Adipocyte (in vitro differentiated cells): Measurements from ENCODE around the gene GAB2.

ENCODE experiments used
- DNase-seq: peaks from one replicate; pipeline ENCODE4 v3.0.0-alpha.2; 2015; ENCODE audit warnings: low read depth
- H3K27me3 ChIP-seq: replicated peaks from 2 replicates; pipeline ENCODE4 v1.7.0; 2013; ENCODE audit warnings: mild to moderate bottlenecking, low read length, moderate library complexity; ENCODE audit not compliant: control insufficient read depth, insufficient read depth
- H3K36me3 ChIP-seq: 2 replicates; pipeline ENCODE4 v1.7.0; 2013; ENCODE audit warnings: low read length, mild to moderate bottlenecking, moderate library complexity; ENCODE audit not compliant: control insufficient read depth, insufficient read depth, severe bottlenecking
- H3K4me1 ChIP-seq: 2 replicates; pipeline ENCODE4 v1.7.0; 2013; ENCODE audit warnings: mild to moderate bottlenecking, low read length, moderate library complexity; ENCODE audit not compliant: control insufficient read depth, insufficient read depth
- H3K4me3 ChIP-seq: 2 replicates; pipeline ENCODE4 v1.7.0; 2013; ENCODE audit warnings: mild to moderate bottlenecking, low read length, moderate library complexity
- H3K9ac ChIP-seq: 2 replicates; pipeline ENCODE4 v1.7.0; 2013; ENCODE audit warnings: mild to moderate bottlenecking, low read length, moderate library complexity
- H3K9me3 ChIP-seq: 2 replicates; pipeline ENCODE4 v1.7.0; 2013; ENCODE audit warnings: mild to moderate bottlenecking, low read length, moderate library complexity; ENCODE audit not compliant: control insufficient read depth

Gene GAB2

DNA sequence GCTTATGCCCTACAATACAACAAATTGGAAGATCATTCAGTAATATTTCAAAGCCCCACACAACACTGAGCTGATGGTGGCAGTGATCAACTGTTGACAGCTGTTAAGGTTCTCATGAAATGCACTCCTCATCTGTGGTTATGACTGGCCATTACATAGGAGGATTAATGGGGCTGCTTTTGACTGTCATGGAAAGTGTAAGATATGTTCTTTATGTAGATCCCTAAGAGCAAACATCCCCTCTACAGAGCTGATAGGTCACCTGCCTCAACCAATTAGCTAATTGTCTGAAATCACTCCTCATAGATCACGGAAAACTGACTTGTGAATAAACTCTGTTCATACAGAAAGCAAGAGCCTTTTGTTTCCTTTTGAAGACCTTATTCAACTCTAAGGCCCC is 78.1 kb downstream of the GAB2 start:
- Histone ChIP-seq H3K27me3 (no peaks in the 10 kb centered on the region), H3K9me3 (peaks cover 5% of the 10 kb centered on the region), H3K4me3 (no peak overlapping the region), H3K4me1 (peaks cover 4% of the 10 kb centered on the region), H3K36me3 (no peaks in the 10 kb centered on the region), H3K9ac (no peak overlapping the region)
- DNase-seq: no peak

DNA sequence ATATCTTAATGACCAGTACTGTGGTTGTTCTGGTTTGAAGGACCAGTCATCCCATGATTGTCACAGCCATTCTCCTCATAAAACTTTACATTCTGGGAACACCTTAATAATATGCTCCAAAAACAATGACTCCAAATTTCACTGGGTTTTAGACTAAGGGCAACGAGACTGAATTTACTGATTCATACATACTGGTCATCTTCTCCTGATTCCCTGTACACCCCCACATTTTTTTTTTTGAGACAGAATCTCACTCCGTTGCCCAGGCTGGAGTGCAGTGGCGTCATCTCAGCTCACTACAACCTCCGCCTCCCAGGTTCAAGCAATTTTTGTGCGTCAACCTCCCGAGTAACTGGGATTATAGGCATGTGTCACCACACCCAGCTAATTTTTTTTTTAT is 78.9 kb downstream of the GAB2 start:
- H3K27me3 ChIP-seq: no peaks in the 10 kb centered on the region
- peaks cover 5% of the 10 kb centered on the region for H3K9me3 ChIP-seq
- no peak overlapping the region for H3K4me3 ChIP-seq
- DNase-seq: no peak
- H3K36me3 ChIP-seq: no peaks in the 10 kb centered on the region
- peaks cover 4% of the 10 kb centered on the region for H3K4me1 ChIP-seq
- no peak overlapping the region for H3K9ac ChIP-seq

- DNase-seq: no peak
- no peaks in the 10 kb centered on the region for H3K36me3 ChIP-seq
- peaks cover 5% of the 10 kb centered on the region for H3K9me3 ChIP-seq
- no peak overlapping the region for H3K9ac ChIP-seq
- peaks cover 4% of the 10 kb centered on the region for H3K4me1 ChIP-seq
- H3K27me3 ChIP-seq: no peaks in the 10 kb centered on the region
- H3K4me3 ChIP-seq: no peak overlapping the region
Observed at GRCh38 chr11:78338138-78338537, 79.5 kb downstream of the GAB2 start.

DNA sequence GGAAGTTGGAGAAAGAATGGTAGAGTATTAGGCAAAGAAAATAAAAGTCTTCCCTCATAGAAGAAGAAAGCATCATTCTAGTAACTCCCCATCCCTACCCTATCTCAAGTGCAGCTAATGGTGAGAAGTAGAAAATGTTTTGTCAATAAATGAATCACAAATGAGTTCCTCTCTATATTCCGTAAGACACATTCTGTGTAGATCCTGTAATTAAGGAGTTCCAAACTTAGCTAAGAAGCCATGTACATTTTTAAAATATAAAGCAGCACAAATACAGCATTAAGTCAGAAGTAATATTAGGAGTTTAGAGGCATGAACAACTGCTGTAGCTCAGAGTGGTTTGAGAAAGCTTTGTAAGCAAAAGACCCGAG is 80.1 kb downstream of the GAB2 start:
- Histone ChIP-seq H3K9me3 (peaks cover 5% of the 10 kb centered on the region), H3K27me3 (no peaks in the 10 kb centered on the region), H3K4me1 (peaks cover 4% of the 10 kb centered on the region), H3K36me3 (no peaks in the 10 kb centered on the region), H3K9ac (no peak overlapping the region), H3K4me3 (no peak overlapping the region)
- DNase-seq: no peak

- DNase-seq: no peak
- H3K9ac ChIP-seq: no peak overlapping the region
- peaks cover 5% of the 10 kb centered on the region for H3K9me3 ChIP-seq
- peaks cover 8% of the 10 kb centered on the region for H3K4me1 ChIP-seq
- no peak overlapping the region for H3K4me3 ChIP-seq
- no peaks in the 10 kb centered on the region for H3K27me3 ChIP-seq
- H3K36me3 ChIP-seq: no peaks in the 10 kb centered on the region
Observed at GRCh38 chr11:78336877-78337553, 80.6 kb downstream of the GAB2 start.

- H3K27me3 ChIP-seq: no peaks in the 10 kb centered on the region
- no peaks in the 10 kb centered on the region for H3K36me3 ChIP-seq
- peaks cover 8% of the 10 kb centered on the region for H3K4me1 ChIP-seq
- H3K9ac ChIP-seq: no peak overlapping the region
- no peak overlapping the region for H3K4me3 ChIP-seq
- no peak for DNase-seq
- H3K9me3 ChIP-seq: peaks cover 5% of the 10 kb centered on the region
Observed at GRCh38 chr11:78334109-78334508, 83.5 kb downstream of the GAB2 start.

GRCh38 chr11:78332872-78333271 is 84.7 kb downstream of the GAB2 start:
- H3K9me3 ChIP-seq: peaks cover 5% of the 10 kb centered on the region
- no peak overlapping the region for H3K9ac ChIP-seq
- DNase-seq: no peak
- H3K36me3 ChIP-seq: no peaks in the 10 kb centered on the region
- no peaks in the 10 kb centered on the region for H3K27me3 ChIP-seq
- peaks cover 8% of the 10 kb centered on the region for H3K4me1 ChIP-seq
- no peak overlapping the region for H3K4me3 ChIP-seq

DNA sequence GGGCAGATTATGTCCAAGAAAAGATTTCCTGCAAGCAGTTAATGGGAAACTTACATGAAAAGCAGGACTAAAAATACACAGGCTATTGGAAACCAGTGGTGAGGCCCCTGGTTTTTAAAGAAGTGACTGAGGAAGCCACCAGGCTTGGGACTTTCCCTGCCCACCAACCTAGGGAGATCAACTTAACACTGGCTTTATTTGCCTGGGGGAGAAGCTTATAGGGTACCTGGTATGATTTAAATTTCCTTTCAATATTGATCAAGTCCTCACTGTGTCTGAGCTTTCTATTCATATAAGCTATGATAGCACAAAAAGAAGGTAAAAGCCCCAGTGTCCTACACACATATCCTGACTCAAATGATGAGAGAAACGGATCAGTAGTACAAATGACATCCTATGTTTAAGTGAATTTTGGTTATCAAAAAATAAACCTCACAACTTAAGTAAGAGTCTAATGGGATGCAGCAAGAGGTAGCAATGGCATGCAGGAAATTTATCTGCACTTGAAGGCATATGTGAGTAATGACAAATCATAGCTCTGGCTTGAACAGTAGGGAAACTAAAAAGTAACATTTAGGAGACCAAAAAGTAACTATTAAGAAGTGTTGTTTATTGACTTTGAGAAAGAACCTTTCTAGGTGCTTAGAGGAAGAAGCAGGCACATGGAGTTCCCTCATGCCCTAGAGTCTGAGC is 85.3 kb downstream of the GAB2 start:
- Histone ChIP-seq H3K36me3 (no peaks in the 10 kb centered on the region), H3K27me3 (no peaks in the 10 kb centered on the region), H3K9ac (no peak overlapping the region), H3K9me3 (peaks cover 5% of the 10 kb centered on the region), H3K4me1 (peaks cover 8% of the 10 kb centered on the region), H3K4me3 (no peak overlapping the region)
- no peak for DNase-seq

DNA sequence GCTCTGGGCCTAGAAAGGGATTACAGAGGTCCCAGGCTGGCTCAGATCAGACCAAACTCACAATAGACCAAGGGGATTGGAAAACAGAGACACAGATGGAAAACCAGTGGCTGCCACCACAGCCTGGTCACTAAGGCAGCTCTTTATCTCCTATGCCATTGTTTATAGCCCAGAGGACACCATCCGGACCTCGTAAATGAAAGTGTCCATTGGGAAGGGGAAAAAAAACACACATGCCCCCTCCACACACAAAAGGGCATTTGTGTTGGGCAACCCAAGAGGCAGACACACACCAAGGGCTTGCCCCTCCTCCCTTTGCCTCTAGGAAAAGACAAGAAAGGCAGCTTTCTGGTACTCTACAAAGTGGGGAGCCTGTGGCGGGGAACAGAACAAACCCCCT is 85.9 kb downstream of the GAB2 start:
- Histone ChIP-seq H3K9ac (no peak overlapping the region), H3K36me3 (no peaks in the 10 kb centered on the region), H3K4me1 (peaks cover 6% of the 10 kb centered on the region), H3K9me3 (peaks cover 5% of the 10 kb centered on the region), H3K4me3 (no peak overlapping the region), H3K27me3 (no peaks in the 10 kb centered on the region)
- no peak for DNase-seq

DNA sequence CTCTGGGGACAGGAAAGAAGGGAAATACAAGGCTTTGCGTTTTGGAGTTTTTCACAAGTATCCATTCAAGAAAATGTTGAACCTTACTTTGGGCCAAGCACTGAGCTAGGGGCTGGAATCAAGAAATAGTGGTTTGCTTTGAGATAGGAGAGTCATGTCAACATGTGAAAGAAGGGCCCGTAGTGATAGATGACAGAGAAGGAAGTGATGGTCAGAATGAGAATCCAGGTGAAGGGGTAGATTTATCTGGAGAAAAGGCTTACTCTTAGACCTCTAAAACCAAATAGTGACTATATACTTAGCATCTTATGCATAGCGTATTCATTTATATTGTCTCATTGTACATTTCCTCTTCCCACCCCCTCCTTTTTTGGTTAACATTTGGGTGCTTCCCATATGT is 87.3 kb downstream of the GAB2 start:
- Histone ChIP-seq H3K4me1 (peaks cover 4% of the 10 kb centered on the region), H3K9me3 (peaks cover 4% of the 10 kb centered on the region), H3K27me3 (no peaks in the 10 kb centered on the region), H3K9ac (no peak overlapping the region), H3K36me3 (no peaks in the 10 kb centered on the region), H3K4me3 (no peak overlapping the region)
- DNase-seq: no peak

- no peaks in the 10 kb centered on the region for H3K9me3 ChIP-seq
- no peaks in the 10 kb centered on the region for H3K36me3 ChIP-seq
- H3K4me1 ChIP-seq: peaks cover 4% of the 10 kb centered on the region
- no peak overlapping the region for H3K9ac ChIP-seq
- no peak overlapping the region for H3K4me3 ChIP-seq
- no peak for DNase-seq
- no peaks in the 10 kb centered on the region for H3K27me3 ChIP-seq
Observed at GRCh38 chr11:78327945-78328344, 89.7 kb downstream of the GAB2 start.
